HEK293 (cell line): ENCODE data around the gene DEUP1.

ENCODE experiments used
- ATF2 ChIP-seq: fragments of 450-650 bp; formaldehyde crosslinking; IDR thresholded peaks from 2 replicates; pipeline ENCODE4 v1.5.1; 2016; ENCODE audit warnings: missing biosample characterization, missing genetic modification characterization, low read depth
- CTCF ChIP-seq: fragments of 450-650 bp; formaldehyde crosslinking; IDR thresholded peaks from 2 replicates; pipeline ENCODE4 v1.5.1; 2016; ENCODE audit warnings: missing biosample characterization, missing genetic modification characterization
- REPIN1 ChIP-seq: fragments of 450-650 bp; formaldehyde crosslinking; IDR thresholded peaks from 2 replicates; pipeline ENCODE4 v1.5.1; 2017; ENCODE audit warnings: missing biosample characterization, missing genetic modification characterization, low read depth
- SP7 ChIP-seq: fragments of 450-650 bp; formaldehyde crosslinking; IDR thresholded peaks from 2 replicates; pipeline ENCODE4 v1.5.1; 2016; ENCODE audit warnings: missing biosample characterization, missing genetic modification characterization
- ZBTB20 ChIP-seq: fragments of 450-650 bp; formaldehyde crosslinking; IDR thresholded peaks from 2 replicates; pipeline ENCODE4 v1.5.1; 2016; ENCODE audit warnings: missing biosample characterization, missing genetic modification characterization
- ZBTB44 ChIP-seq: fragments of 450-650 bp; IDR thresholded peaks from 2 replicates; pipeline ENCODE4 v1.5.1; 2018; ENCODE audit warnings: missing biosample characterization, mild to moderate bottlenecking, missing genetic modification characterization
- ZBTB49 ChIP-seq: fragments of 450-650 bp; formaldehyde crosslinking; IDR thresholded peaks from 2 replicates; pipeline ENCODE4 v1.5.1; 2016; ENCODE audit warnings: missing biosample characterization, missing genetic modification characterization, low read depth
- ZNF155 ChIP-seq: fragments of 450-650 bp; formaldehyde crosslinking; IDR thresholded peaks from 2 replicates; pipeline ENCODE4 v1.5.1; 2016; ENCODE audit warnings: missing biosample characterization, missing genetic modification characterization
- ZNF274 ChIP-seq, 2 experiments: fragments of 200-500 bp in 1 of 2; fragments of 450-650 bp in 1 of 2; sonication (Bioruptor generic) in 1 of 2; formaldehyde crosslinking in 1 of 2; IDR thresholded peaks; 2 replicates each; pipeline versions ENCODE4 v1.5.1 to v1.6.1; 2014 to 2016; ENCODE audit warnings: borderline replicate concordance in 1 of 2, inconsistent platforms in 1 of 2, low read length in 1 of 2, missing biosample characterization in 1 of 2, missing genetic modification characterization in 1 of 2
- ZNF311 ChIP-seq: fragments of 450-650 bp; formaldehyde crosslinking; IDR thresholded peaks from 2 replicates; pipeline ENCODE4 v1.5.1; 2017; ENCODE audit warnings: missing biosample characterization, missing genetic modification characterization, borderline replicate concordance
- ZNF324 ChIP-seq: fragments of 450-650 bp; formaldehyde crosslinking; IDR thresholded peaks from 2 replicates; pipeline ENCODE4 v1.5.1; 2016; ENCODE audit warnings: missing biosample characterization, missing genetic modification characterization
- ZNF449 ChIP-seq: fragments of 450-650 bp; formaldehyde crosslinking; IDR thresholded peaks from 2 replicates; pipeline ENCODE4 v1.5.1; 2017; ENCODE audit warnings: missing biosample characterization, mild to moderate bottlenecking, missing genetic modification characterization, moderate library complexity
- ZNF513 ChIP-seq: fragments of 450-650 bp; IDR thresholded peaks from 2 replicates; pipeline ENCODE4 v1.5.1; 2018; ENCODE audit warnings: missing biosample characterization, missing genetic modification characterization
- ZNF785 ChIP-seq: fragments of 450-650 bp; formaldehyde crosslinking; IDR thresholded peaks from 2 replicates; pipeline ENCODE4 v1.5.1; 2016; ENCODE audit warnings: missing biosample characterization, missing genetic modification characterization

- no peak for TF ChIP-seq SP7 (tag by site-specific recombination)
- no peak for TF ChIP-seq CTCF
- no peak for TF ChIP-seq ZNF155 (tag by site-specific recombination)
- TF ChIP-seq ZNF274 (IDR thresholded peaks at IDR 0.05; ENCODE audit: low read length) = no peak
- no peak for TF ChIP-seq ZNF274 (tag by site-specific recombination; IDR thresholded peaks at IDR 0.05; ENCODE audit: borderline replicate concordance)
- no peak for TF ChIP-seq ZBTB49 (tag by site-specific recombination)
- TF ChIP-seq ATF2 (tag by site-specific recombination) = no peak
- no peak for TF ChIP-seq ZNF311 (tag by site-specific recombination)
- no peak for TF ChIP-seq ZBTB20 (tag by site-specific recombination)
- no peak for TF ChIP-seq ZNF449 (tag by site-specific recombination)
- TF ChIP-seq ZBTB44 = no peak
- no peak for TF ChIP-seq ZNF324 (tag by site-specific recombination)
- no peak for TF ChIP-seq REPIN1 (tag by site-specific recombination)
- TF ChIP-seq ZNF785 = no peak
- TF ChIP-seq ZNF513 (tag by site-specific recombination) = no peak
Observed at GRCh38 chr11:93468290-93468689, 137.7 kb downstream of the DEUP1 start.
